ENCODE measurements around the gene DMXL1.

DNA sequence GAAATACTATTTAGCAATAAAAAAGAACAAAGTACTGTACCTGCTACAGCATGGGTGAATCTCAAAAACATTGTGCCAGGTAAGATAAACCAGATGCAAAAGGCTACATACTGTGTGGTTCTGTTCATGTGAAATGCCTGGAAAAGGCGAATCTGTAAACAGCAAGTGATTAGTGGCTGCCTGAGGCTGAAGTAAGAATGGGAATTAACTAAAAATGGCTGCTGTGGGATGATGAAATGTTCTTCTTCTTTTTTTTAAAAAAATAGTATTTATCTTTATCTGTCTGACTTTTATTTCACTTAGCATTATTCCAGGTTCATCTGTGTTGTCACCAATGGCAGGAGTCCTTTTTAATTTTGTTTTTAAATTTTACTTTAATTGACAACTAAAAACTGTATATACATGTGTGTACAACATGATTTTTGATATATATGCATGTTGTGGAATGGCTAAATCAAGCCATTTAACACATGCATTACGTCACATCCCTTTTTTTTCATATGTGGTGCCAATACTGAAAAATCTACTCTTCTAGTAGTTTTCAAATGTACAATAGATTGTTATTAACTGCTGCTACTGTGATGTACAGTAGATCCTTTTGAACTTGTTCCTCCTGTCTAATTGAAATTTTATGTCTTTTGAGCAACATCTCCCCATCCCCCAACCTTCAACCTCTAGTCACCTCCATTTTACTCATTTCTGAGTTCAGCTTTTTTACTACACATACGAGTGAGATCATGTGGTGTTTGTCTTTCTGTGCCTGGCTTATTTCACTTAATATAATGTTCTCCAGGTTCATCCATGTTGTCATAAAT is 222.0 kb downstream of the DMXL1 start:
- TF ChIP-seq, protein P1, sequence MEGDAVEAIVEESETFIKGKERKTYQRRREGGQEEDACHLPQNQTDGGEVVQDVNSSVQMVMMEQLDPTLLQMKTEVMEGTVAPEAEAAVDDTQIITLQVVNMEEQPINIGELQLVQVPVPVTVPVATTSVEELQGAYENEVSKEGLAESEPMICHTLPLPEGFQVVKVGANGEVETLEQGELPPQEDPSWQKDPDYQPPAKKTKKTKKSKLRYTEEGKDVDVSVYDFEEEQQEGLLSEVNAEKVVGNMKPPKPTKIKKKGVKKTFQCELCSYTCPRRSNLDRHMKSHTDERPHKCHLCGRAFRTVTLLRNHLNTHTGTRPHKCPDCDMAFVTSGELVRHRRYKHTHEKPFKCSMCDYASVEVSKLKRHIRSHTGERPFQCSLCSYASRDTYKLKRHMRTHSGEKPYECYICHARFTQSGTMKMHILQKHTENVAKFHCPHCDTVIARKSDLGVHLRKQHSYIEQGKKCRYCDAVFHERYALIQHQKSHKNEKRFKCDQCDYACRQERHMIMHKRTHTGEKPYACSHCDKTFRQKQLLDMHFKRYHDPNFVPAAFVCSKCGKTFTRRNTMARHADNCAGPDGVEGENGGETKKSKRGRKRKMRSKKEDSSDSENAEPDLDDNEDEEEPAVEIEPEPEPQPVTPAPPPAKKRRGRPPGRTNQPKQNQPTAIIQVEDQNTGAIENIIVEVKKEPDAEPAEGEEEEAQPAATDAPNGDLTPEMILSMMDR (IDR thresholded peaks at IDR 0.05; ENCODE audit: low read depth, low read length) = no peak
- TF ChIP-seq EZH2phosphoT487 (IDR thresholded peaks at IDR 0.05; ENCODE audit: low read depth) = no peak

Data from OCI-LY3 (cell line).